Aorta (tissue), 5 donors: ENCODE data around the gene QTRT2. TPM values are rescaled to one million over a fixed set of nuclear protein-coding genes. Genes with fewer than 3 reads are reported as not detected.

Experiments
- ATAC-seq: fragments of 200-7000 bp; cut with Tn5 transposase; one replicate; pipeline ENCODE4 v1.9.1; 2022; ENCODE audit warnings: moderate library complexity; ENCODE audit not compliant: low FRiP score
- DNase-seq, 2 donors: peaks; one replicate each; pipeline ENCODE4 v3.0.0-alpha.2; 2020
- H3K27ac ChIP-seq, 2 donors: one replicate each; pipeline ENCODE4 v1.5.1; 2013; ENCODE audit warnings: low read length in 2 of 2, mild to moderate bottlenecking in 2 of 2, moderate library complexity in 2 of 2, control low read depth in 1 of 2, inconsistent platforms in 1 of 2, low read depth in 1 of 2
- H3K27me3 ChIP-seq, 2 donors: one replicate each; pipeline ENCODE4 v1.6.1; 2013; ENCODE audit warnings: control low read depth in 1 of 2, low read length in 1 of 2, mild to moderate bottlenecking in 1 of 2, moderate library complexity in 1 of 2; ENCODE audit not compliant: insufficient read depth in 2 of 2, control insufficient read depth in 1 of 2
- H3K36me3 ChIP-seq, 2 donors: one replicate each; pipeline ENCODE4 v1.6.1; 2013; ENCODE audit warnings: control low read depth in 1 of 2, low read length in 1 of 2, mild to moderate bottlenecking in 1 of 2; ENCODE audit not compliant: insufficient read depth in 2 of 2, control insufficient read depth in 1 of 2
- H3K4me1 ChIP-seq, 2 donors: one replicate each; pipeline ENCODE4 v1.6.1; 2013; ENCODE audit warnings: low read length in 2 of 2, control low read depth in 1 of 2, mild to moderate bottlenecking in 1 of 2, moderate library complexity in 1 of 2; ENCODE audit not compliant: insufficient read depth in 2 of 2, control insufficient read depth in 1 of 2
- H3K4me3 ChIP-seq, 2 donors: one replicate each; pipeline ENCODE4 v1.5.1; 2013; ENCODE audit warnings: low read length in 2 of 2, control low read depth in 1 of 2, mild to moderate bottlenecking in 1 of 2
- H3K9me3 ChIP-seq: one replicate; pipeline ENCODE4 v1.6.1; 2013; ENCODE audit warnings: mild to moderate bottlenecking, low read length; ENCODE audit not compliant: control insufficient read depth
- WGBS, 2 donors: extraction: QIAGEN DNeasy Blood & Tissue Kit; methylation state at CpG; one replicate each; pipeline ENCODE4 v1.1.7; 2013; 5-methylcytosine and 5-hydroxymethylcytosine counted together
- intact Hi-C, 2 donors: fragments of 100-400 bp; cut with DNase I; formaldehyde crosslinking; loops; one replicate each; pipeline versions ENCODE4 v1.14.2 to v1.15.0; 2022
- polyA plus RNA-seq, 2 donors: library from polyadenylated mRNA; stranded (reverse); fragments of 200-250 nt; gene quantifications; one replicate each; pipeline ENCODE4 v1.2.3, GENCODE V29; 2013
- total RNA-seq, 2 donors: library from RNA; stranded (reverse); fragmentation: NEBNext Ultra II Directional; extraction: Animal tissue kit (Norgen Biotek cat#: 25700); gene quantifications; one replicate each; pipeline ENCODE4 v1.2.1, GENCODE V29; 2021
- donor health status: healthy with polysubstance abuse.
- donor health status: Bipolar disorder and iron deficiency.
- donor health status: DM: no; HTN: no; CAD: no.
- donor health status: DM: no; HTN: no; CAD: no.
- donor health status: DM: yes; HTN: yes; CAD: no.

The QTRT2 gene
- total and polyA plus RNA-seq, 4 donors, result 4.5 to 23.4 (median 10.4) TPM

GRCh38 chr3:114067804-114068203, 11.3 kb downstream of the QTRT2 start:
- ATAC-seq (no peak), DNase-seq (no peak)
- WGBS, 2 donors, result 73 to 79% methylated on average over 4 of the region's 4 CpGs
- H3K4me1 ChIP-seq, result no peaks in the 10 kb centered on the region
- H3K27me3 ChIP-seq, result no peaks in the 10 kb centered on the region
- H3K9me3 ChIP-seq, result no peaks in the 10 kb centered on the region
- no peak overlapping the region for H3K4me3 ChIP-seq
- intact Hi-C loops, result no loop called here
- peaks cover 0 to 2% of the 10 kb centered on the region in 2 donors for H3K36me3 ChIP-seq
- H3K27ac ChIP-seq, result no peak overlapping the region

- Histone ChIP-seq H3K9me3 (no peaks in the 10 kb centered on the region), H3K27me3 (no peaks in the 10 kb centered on the region), H3K4me3 (no peak overlapping the region), H3K27ac (no peak overlapping the region), H3K4me1 (no peaks in the 10 kb centered on the region), H3K36me3 (peaks cover 0 to 2% of the 10 kb centered on the region in 2 donors)
- intact Hi-C loops, result no loop called here
- WGBS, 2 donors, result 95% methylated on average over 4 of the region's 4 CpGs
- no peak for DNase-seq
- ATAC-seq, result no peak
Measured at GRCh38 chr3:114068336-114068735, 11.8 kb downstream of the QTRT2 start.

GRCh38 chr3:114071786-114072185, 15.2 kb downstream of the QTRT2 start:
- 27 to 33% methylated on average over 1 of the region's 1 CpG for WGBS, 2 donors
- H3K36me3 ChIP-seq, result peaks cover 0 to 4% of the 10 kb centered on the region in 2 donors

GRCh38 chr3:114076711-114077110, 20.2 kb downstream of the QTRT2 start:
- H3K4me3 ChIP-seq, result no peak overlapping the region
- peaks cover 0 to 4% of the 10 kb centered on the region in 2 donors for H3K36me3 ChIP-seq
- no peaks in the 10 kb centered on the region for H3K27me3 ChIP-seq
- peaks cover 0 to 13% of the 10 kb centered on the region in 2 donors for H3K4me1 ChIP-seq
- no peak overlapping the region for H3K27ac ChIP-seq
- 82 to 85% methylated on average over 6 of the region's 6 CpGs for WGBS, 2 donors
- DNase-seq (no peak), ATAC-seq (no peak)
- intact Hi-C loops, result no loop called here
- H3K9me3 ChIP-seq, result no peaks in the 10 kb centered on the region

More at GRCh38 chr3:114071786-114072185, 15.2 kb downstream of the QTRT2 start:
- DNase-seq (no peak), ATAC-seq (no peak)
- Histone ChIP-seq H3K9me3 (no peaks in the 10 kb centered on the region), H3K4me1 (no peaks in the 10 kb centered on the region), H3K27me3 (no peaks in the 10 kb centered on the region), H3K27ac (no peak overlapping the region), H3K4me3 (no peak overlapping the region)
- intact Hi-C loops, result no loop called here

DNA sequence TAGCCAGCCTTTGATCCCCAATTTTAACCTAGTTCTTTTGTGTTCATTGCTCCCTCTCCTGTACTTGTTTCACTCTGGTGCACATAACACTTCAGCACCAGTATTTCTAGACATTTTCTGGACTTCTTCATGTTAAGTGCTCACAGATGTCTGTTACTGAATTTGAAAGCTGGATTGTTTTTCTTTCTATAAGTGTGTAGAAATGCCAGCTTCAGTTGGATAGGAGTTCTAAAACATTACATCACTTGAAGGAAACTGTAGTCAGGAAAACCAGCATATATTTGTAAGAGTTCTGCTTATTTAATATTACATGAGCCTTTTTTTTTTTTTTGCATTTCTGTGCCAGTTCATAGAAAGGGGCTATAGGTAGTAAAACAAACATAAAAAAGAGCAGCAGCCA, 21.6 kb downstream of the QTRT2 start:
- no peaks in the 10 kb centered on the region for H3K27me3 ChIP-seq
- peaks cover 0 to 3% of the 10 kb centered on the region in 2 donors for H3K36me3 ChIP-seq
- H3K9me3 ChIP-seq, result no peaks in the 10 kb centered on the region
- intact Hi-C loops, result no loop called here
- H3K4me1 ChIP-seq, result peaks cover 2 to 13% of the 10 kb centered on the region in 2 donors
- H3K27ac ChIP-seq, result no peak overlapping the region
- ATAC-seq, result no peak
- no peak overlapping the region for H3K4me3 ChIP-seq
- no peak for DNase-seq

DNA sequence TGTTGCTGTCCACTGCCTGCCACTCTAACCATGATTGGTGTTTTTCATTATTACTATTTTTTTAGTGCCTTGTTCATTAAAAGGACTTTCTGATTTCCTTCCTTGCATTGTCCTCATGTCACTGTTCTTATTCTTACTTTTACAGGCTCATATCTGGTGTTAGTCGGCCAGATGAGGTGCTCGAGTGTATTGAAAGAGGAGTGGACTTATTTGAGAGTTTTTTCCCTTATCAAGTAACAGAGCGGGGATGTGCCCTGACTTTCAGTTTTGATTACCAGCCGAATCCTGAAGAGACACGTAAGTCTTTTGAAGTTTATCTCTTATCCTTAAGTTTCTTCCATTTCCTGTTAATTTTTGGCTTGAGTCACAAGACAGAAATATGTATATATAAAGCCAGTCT, 23.2 kb downstream of the QTRT2 start:
- intact Hi-C loops, result loop anchor here in 1 of 2 donors (5.0 kb wide), 1 partner anchor 68 kb away; no protein-coding TSS in a partner anchor
- H3K27ac ChIP-seq, result peak overlapping the region in 1 of 2 donors; percentile 40
- no peaks in the 10 kb centered on the region for H3K27me3 ChIP-seq
- no peak overlapping the region for H3K4me3 ChIP-seq
- H3K4me1 ChIP-seq, result peaks cover 2 to 13% of the 10 kb centered on the region in 2 donors
- DNase-seq (no peak), ATAC-seq (no peak)
- H3K9me3 ChIP-seq, result no peaks in the 10 kb centered on the region
- H3K36me3 ChIP-seq, result peaks cover 3 to 4% of the 10 kb centered on the region in 2 donors
- 36 to 42% methylated on average over 5 of the region's 5 CpGs for WGBS, 2 donors

DNA sequence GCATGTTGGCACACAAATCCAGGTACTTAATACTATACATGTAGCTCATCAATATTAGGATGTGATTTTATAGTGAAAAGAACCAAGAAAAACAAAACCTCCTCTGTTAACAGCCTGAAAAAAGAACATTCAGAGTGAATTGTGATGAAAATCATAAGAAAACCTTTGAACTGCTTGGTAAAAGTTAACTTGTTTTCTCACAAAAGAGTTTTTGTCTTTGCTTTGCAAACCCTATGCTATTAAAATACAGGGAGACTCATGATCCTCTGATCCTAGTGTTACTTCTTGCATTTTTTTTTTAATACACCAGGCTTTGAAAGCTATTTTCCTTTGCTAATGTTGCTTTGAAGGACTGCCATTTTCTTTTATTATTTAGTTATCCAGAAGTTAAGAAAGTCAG, 23.7 kb downstream of the QTRT2 start:
- peaks cover 2 to 13% of the 10 kb centered on the region in 2 donors for H3K4me1 ChIP-seq
- no peaks in the 10 kb centered on the region for H3K9me3 ChIP-seq
- no peak overlapping the region for H3K27ac ChIP-seq
- intact Hi-C loops, result loop anchor here in 1 of 2 donors (5.0 kb wide), 1 partner anchor 67 kb away; no protein-coding TSS in a partner anchor
- H3K4me3 ChIP-seq, result no peak overlapping the region
- no peak for DNase-seq
- peaks cover 3 to 4% of the 10 kb centered on the region in 2 donors for H3K36me3 ChIP-seq
- no peaks in the 10 kb centered on the region for H3K27me3 ChIP-seq
- ATAC-seq, result no peak

DNA sequence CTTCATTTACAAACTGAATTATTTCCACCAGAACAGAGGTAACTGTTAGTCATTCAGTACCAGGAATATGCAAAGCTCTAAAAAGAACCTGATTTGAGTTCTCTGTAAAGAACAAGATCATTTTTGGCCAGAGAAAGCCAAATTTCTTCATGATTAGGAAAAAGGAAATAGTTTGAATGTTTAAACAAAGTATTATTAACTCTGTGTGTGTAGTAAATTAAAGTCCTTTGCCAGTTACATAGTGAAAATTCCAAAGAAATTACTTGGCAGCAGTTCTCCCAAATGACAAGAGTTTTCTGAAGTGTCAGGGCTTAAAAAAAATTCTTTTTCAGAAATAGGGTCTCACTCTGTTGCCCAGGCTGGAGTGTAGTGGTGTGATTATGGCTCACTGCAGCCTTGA, 24.5 kb downstream of the QTRT2 start:
- Histone ChIP-seq H3K4me3 (no peak overlapping the region), H3K9me3 (no peaks in the 10 kb centered on the region), H3K27me3 (no peaks in the 10 kb centered on the region), H3K27ac (peak overlapping the region in 1 of 2 donors; percentile 57), H3K4me1 (peaks cover 2 to 13% of the 10 kb centered on the region in 2 donors), H3K36me3 (peaks cover 4 to 5% of the 10 kb centered on the region in 2 donors)
- ATAC-seq, result no peak
- intact Hi-C loops, result loop anchor here in 1 of 2 donors (5.0 kb wide), 1 partner anchor 66 kb away; no protein-coding TSS in a partner anchor
- DNase-seq, result no peak

GRCh38 chr3:114083112-114083511, 26.6 kb downstream of the QTRT2 start:
- ATAC-seq (no peak), DNase-seq (no peak)
- 99 to 100% methylated on average over 2 of the region's 2 CpGs for WGBS, 2 donors
- Histone ChIP-seq H3K9me3 (no peaks in the 10 kb centered on the region), H3K27me3 (no peaks in the 10 kb centered on the region), H3K4me3 (no peak overlapping the region), H3K27ac (no peak overlapping the region), H3K4me1 (peaks cover 2 to 13% of the 10 kb centered on the region in 2 donors), H3K36me3 (peaks cover 2 to 12% of the 10 kb centered on the region in 2 donors)
- intact Hi-C loops, result loop anchor here in 1 of 2 donors (5.0 kb wide), 1 partner anchor 64 kb away; no protein-coding TSS in a partner anchor
